ENCODE results near the gene CCDC150. TPM values are rescaled to one million over a fixed set of nuclear protein-coding genes. Genes with fewer than 3 reads are reported as not detected.

Gene CCDC150
- total RNA-seq, 1 experiment from 2014 or later = 19.0 TPM

DNA sequence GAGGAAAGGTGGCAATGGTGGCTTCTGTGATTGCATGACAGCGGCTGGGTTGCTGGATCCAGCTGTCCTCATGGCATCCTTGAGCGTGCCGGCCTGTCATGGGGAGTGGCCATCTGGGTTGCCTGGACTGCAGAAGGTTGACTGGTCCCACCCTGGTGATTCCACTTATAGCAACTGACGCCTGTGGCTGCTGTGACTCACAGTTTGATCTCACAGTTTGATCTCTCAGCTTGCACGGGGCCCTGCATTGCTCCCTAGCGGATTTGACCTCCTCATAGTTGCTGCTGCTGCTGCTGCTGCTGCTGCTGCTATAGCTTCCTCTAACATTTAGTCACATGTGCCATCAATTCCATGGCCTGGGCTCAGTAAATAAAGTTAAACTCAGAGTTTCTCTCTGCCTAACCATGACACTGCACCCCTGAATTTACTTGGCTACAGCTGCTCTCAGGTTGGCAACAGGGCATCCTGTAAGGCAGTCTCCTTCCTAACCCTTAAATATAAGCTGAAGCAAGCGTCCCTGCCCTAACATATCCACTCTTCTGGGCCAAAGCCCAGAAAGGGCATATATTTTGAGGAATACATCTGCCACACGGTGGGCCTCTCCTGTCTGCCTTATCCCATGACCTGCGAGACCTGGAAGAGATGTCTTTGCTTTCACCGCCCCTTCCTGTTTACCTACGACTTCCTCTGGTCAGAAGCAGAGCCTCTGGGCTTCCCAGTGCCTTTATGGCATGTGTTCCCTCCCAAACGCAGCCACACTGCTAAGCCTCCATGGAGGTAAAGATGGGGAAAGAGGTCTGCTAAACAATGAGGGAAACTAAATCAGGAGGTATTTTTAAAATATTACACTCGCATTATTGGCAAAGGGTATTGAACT, 37.8 kb upstream of the CCDC150 start:
- Histone ChIP-seq H3K36me3 (ENCODE audit: control insufficient read depth, insufficient read depth, low read length) (no peaks in the 10 kb centered on the region), H3K4me3 (ENCODE audit: low read depth in 2 of 2, low read length in 2 of 2) (peak overlapping the region in 1 of 2 experiments; percentile 4; a peak in 2 of 4 replicates), H3K9me3 (ENCODE audit: control insufficient read depth, insufficient read depth, low read depth, low read length) (no peaks in the 10 kb centered on the region), H3K27me3 (ENCODE audit: control insufficient read depth, insufficient read depth, low read length) (no peaks in the 10 kb centered on the region), H3K4me1 (ENCODE audit: control insufficient read depth, insufficient read depth, low read length) (peaks cover 8% of the 10 kb centered on the region; the same call in 1 of the 2 replicates), H3K27ac (ENCODE audit: low read length) (peak overlapping the region; percentile 76)
- no TSS peak for BruUV-seq (replicated peaks)
- DNase-seq (ENCODE audit: low read depth, low spot score) (peak; percentile 83), ATAC-seq (peak; percentile 99)
- ChIA-PET POLR2A (no interaction called here), CTCF (no interaction called here)
- no peak for TF ChIP-seq TCF7L2 (IDR thresholded peaks at IDR 0.05; ENCODE audit: low read depth, low read length)
- no peak for TF ChIP-seq SIN3A (IDR thresholded peaks at IDR 0.05; ENCODE audit: borderline replicate concordance, insufficient read depth, low read depth, low read length)
- TF ChIP-seq, protein P1, sequence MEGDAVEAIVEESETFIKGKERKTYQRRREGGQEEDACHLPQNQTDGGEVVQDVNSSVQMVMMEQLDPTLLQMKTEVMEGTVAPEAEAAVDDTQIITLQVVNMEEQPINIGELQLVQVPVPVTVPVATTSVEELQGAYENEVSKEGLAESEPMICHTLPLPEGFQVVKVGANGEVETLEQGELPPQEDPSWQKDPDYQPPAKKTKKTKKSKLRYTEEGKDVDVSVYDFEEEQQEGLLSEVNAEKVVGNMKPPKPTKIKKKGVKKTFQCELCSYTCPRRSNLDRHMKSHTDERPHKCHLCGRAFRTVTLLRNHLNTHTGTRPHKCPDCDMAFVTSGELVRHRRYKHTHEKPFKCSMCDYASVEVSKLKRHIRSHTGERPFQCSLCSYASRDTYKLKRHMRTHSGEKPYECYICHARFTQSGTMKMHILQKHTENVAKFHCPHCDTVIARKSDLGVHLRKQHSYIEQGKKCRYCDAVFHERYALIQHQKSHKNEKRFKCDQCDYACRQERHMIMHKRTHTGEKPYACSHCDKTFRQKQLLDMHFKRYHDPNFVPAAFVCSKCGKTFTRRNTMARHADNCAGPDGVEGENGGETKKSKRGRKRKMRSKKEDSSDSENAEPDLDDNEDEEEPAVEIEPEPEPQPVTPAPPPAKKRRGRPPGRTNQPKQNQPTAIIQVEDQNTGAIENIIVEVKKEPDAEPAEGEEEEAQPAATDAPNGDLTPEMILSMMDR (IDR thresholded peaks at IDR 0.05) = no peak
- TF ChIP-seq, protein P2, sequence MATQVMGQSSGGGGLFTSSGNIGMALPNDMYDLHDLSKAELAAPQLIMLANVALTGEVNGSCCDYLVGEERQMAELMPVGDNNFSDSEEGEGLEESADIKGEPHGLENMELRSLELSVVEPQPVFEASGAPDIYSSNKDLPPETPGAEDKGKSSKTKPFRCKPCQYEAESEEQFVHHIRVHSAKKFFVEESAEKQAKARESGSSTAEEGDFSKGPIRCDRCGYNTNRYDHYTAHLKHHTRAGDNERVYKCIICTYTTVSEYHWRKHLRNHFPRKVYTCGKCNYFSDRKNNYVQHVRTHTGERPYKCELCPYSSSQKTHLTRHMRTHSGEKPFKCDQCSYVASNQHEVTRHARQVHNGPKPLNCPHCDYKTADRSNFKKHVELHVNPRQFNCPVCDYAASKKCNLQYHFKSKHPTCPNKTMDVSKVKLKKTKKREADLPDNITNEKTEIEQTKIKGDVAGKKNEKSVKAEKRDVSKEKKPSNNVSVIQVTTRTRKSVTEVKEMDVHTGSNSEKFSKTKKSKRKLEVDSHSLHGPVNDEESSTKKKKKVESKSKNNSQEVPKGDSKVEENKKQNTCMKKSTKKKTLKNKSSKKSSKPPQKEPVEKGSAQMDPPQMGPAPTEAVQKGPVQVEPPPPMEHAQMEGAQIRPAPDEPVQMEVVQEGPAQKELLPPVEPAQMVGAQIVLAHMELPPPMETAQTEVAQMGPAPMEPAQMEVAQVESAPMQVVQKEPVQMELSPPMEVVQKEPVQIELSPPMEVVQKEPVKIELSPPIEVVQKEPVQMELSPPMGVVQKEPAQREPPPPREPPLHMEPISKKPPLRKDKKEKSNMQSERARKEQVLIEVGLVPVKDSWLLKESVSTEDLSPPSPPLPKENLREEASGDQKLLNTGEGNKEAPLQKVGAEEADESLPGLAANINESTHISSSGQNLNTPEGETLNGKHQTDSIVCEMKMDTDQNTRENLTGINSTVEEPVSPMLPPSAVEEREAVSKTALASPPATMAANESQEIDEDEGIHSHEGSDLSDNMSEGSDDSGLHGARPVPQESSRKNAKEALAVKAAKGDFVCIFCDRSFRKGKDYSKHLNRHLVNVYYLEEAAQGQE (IDR thresholded peaks at IDR 0.05; ENCODE audit: insufficient read depth in 1 of 2, low read depth in 2 of 2, low read length in 1 of 2) = no peak
- no peak for TF ChIP-seq POLR2AphosphoS5 (IDR thresholded peaks at IDR 0.05; ENCODE audit: low read depth, low read length)
- in situ Hi-C loops (cut with HindIII; ENCODE audit: low pct_unique_long_range_greater_than_20kb, low sequenced_read_pairs) (no loop called here), intact Hi-C loops (cut with micrococcal nuclease; ENCODE audit: unreplicated experiment) (no loop called here)

DNA sequence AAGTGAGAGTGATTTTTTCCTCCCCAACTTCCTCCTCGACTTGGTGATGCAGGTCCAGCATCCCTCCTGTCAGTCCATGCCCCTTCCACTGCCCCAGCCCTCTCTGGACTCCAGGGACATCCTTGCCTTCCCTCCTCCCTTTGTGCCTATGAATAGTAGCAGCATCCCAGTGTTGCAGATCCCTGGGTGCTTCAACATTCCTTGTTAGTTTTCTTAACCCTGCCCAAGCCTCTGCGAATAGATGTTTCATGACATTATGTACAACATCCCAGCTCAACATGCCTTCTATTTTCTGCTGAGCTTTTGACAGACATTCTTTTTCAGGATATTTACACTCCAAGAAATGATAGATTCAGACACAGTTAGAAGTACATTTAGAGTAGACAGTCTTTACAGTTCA, 35.3 kb upstream of the CCDC150 start:
- CTCF ChIA-PET = no interaction called here
- TF ChIP-seq POLR2AphosphoS5 (IDR thresholded peaks at IDR 0.05; ENCODE audit: low read depth, low read length) (no peak), TCF7L2 (IDR thresholded peaks at IDR 0.05; ENCODE audit: low read depth, low read length) (no peak), SIN3A (IDR thresholded peaks at IDR 0.05; ENCODE audit: borderline replicate concordance, insufficient read depth, low read depth, low read length) (no peak)
- TF ChIP-seq, protein P1 (IDR thresholded peaks at IDR 0.05) = no peak
- TF ChIP-seq, protein P2 (IDR thresholded peaks at IDR 0.05; ENCODE audit: insufficient read depth in 1 of 2, low read depth in 2 of 2, low read length in 1 of 2) = no peak
- H3K27ac ChIP-seq (ENCODE audit: low read length) = no peak overlapping the region
- H3K4me1 ChIP-seq (ENCODE audit: control insufficient read depth, insufficient read depth, low read length) = peaks cover 8% of the 10 kb centered on the region; the same call in 1 of the 2 replicates
- no peaks in the 10 kb centered on the region for H3K36me3 ChIP-seq (ENCODE audit: control insufficient read depth, insufficient read depth, low read length)
- ATAC-seq (no peak), DNase-seq (ENCODE audit: low read depth, low spot score) (no peak)
- no peaks in the 10 kb centered on the region for H3K9me3 ChIP-seq (ENCODE audit: control insufficient read depth, insufficient read depth, low read depth, low read length)
- in situ Hi-C loops (cut with HindIII; ENCODE audit: low pct_unique_long_range_greater_than_20kb, low sequenced_read_pairs) = no loop called here
- intact Hi-C loops (cut with micrococcal nuclease; ENCODE audit: unreplicated experiment) = no loop called here
- POLR2A ChIA-PET = no interaction called here
- BruUV-seq (replicated peaks) = no TSS peak
- H3K4me3 ChIP-seq (ENCODE audit: low read depth in 2 of 2, low read length in 2 of 2) = no peak overlapping the region
- H3K27me3 ChIP-seq (ENCODE audit: control insufficient read depth, insufficient read depth, low read length) = no peaks in the 10 kb centered on the region

Data from Panc1 (cell line).